Prostate gland (tissue), 2 donors: Measurements from ENCODE around the gene NPHP3.

Source experiments
- POLR2A ChIP-seq: fragments of 450-650 bp; IDR thresholded peaks from one replicate; pipeline ENCODE4 v1.6.1; 2016; ENCODE audit warnings: antibody characterized with exemption, mild to moderate bottlenecking
- POLR2AphosphoS5 ChIP-seq: sonication (generic); formaldehyde crosslinking; IDR thresholded peaks from one replicate; pipeline ENCODE4 v1.6.1; 2017; ENCODE audit warnings: antibody characterized with exemption
- TF ChIP-seq, protein P1 (sequence below), 4 experiments: fragments of 200-600 bp in 2 of 4; fragments of 450-650 bp in 2 of 4; sonication (generic) in 2 of 4; IDR thresholded peaks; 1 replicate in 3 of 4; 2 replicates in 1 of 4; pipeline ENCODE4 v1.5.1; 2016 to 2019; ENCODE audit warnings: antibody characterized with exemption in 4 of 4, mild to moderate bottlenecking in 2 of 4, moderate library complexity in 2 of 4

DNA sequence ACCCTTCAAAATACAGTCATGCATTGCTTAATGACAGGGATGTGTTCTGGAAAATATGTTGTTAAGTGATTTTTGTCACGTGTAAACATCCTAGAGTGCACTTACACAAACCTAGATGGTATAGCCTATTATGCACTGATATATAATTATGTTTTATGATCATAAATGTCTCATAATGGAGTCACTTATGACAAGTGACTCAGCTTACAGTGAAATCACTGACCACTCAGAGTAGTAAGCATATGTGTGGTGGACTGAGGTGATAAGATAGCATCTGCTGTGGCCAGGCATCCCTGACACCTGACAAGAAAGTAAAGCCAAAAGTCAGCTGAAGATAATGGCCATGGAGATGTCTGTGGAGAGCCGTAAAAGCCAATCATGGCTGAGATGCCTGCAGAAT is 68.0 kb downstream of the NPHP3 start:
- TF ChIP-seq, protein P1, sequence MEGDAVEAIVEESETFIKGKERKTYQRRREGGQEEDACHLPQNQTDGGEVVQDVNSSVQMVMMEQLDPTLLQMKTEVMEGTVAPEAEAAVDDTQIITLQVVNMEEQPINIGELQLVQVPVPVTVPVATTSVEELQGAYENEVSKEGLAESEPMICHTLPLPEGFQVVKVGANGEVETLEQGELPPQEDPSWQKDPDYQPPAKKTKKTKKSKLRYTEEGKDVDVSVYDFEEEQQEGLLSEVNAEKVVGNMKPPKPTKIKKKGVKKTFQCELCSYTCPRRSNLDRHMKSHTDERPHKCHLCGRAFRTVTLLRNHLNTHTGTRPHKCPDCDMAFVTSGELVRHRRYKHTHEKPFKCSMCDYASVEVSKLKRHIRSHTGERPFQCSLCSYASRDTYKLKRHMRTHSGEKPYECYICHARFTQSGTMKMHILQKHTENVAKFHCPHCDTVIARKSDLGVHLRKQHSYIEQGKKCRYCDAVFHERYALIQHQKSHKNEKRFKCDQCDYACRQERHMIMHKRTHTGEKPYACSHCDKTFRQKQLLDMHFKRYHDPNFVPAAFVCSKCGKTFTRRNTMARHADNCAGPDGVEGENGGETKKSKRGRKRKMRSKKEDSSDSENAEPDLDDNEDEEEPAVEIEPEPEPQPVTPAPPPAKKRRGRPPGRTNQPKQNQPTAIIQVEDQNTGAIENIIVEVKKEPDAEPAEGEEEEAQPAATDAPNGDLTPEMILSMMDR (IDR thresholded peaks at IDR 0.05) = no peak
- TF ChIP-seq POLR2A (no peak), POLR2AphosphoS5 (no peak)
